Panc1 (cell line): ENCODE measurements around the gene KLHL11. TPM values are rescaled to one million over a fixed set of nuclear protein-coding genes. Genes with fewer than 3 reads are reported as not detected.

Source experiments
- ATAC-seq: fragments of 200-7000 bp; cut with Tn5 transposase; 2 replicates; pipeline ENCODE4 v1.9.1; 2020; ENCODE audit warnings: mild to moderate bottlenecking, moderate library complexity
- BruUV-seq: library from RNA; stranded (reverse); fragments of 400-500 nt; replicated peaks from 2 replicates; lab custom pipeline; 2021; lab: Mats Ljungman, UMichigan
- CTCF ChIA-PET: fragments of 300-600 bp; sonication (Branson Sonifier 250); formaldehyde crosslinking; loops from one replicate; lab custom pipeline; 2022; ENCODE audit warnings: antibody characterized with exemption; lab: Charles Lee
- POLR2A ChIA-PET: fragments of 300-600 bp; sonication (Branson Sonifier 250); formaldehyde crosslinking; loops from one replicate; lab custom pipeline; 2022; ENCODE audit warnings: antibody characterized with exemption; lab: Charles Lee
- DNase-seq: peaks from one replicate; pipeline ENCODE4 v3.0.0-alpha.2; 2010; ENCODE audit warnings: low read depth, low spot score
- H3K27ac ChIP-seq: 2 replicates; pipeline ENCODE4 v1.5.1; 2011; ENCODE audit warnings: mild to moderate bottlenecking, low read length, inconsistent platforms
- H3K27me3 ChIP-seq: fragments of 200-500 bp; sonication (Bioruptor generic); 2 replicates; pipeline ENCODE4 v1.6.0; 2014; ENCODE audit warnings: low read length, inconsistent platforms; ENCODE audit not compliant: control insufficient read depth, insufficient read depth
- H3K36me3 ChIP-seq: fragments of 200-500 bp; sonication (Bioruptor generic); 2 replicates; pipeline ENCODE4 v1.5.1; 2014; ENCODE audit warnings: inconsistent platforms, mild to moderate bottlenecking, low read length, moderate library complexity; ENCODE audit not compliant: control insufficient read depth, insufficient read depth
- H3K4me1 ChIP-seq: 2 replicates; pipeline ENCODE4 v1.5.1; 2011; ENCODE audit warnings: inconsistent platforms, mild to moderate bottlenecking, low read length, moderate library complexity; ENCODE audit not compliant: control insufficient read depth, insufficient read depth
- H3K4me3 ChIP-seq, 2 experiments: 2 replicates each; pipeline ENCODE4 v1.5.1; 2011 to 2012; ENCODE audit warnings: low read depth in 2 of 2, low read length in 2 of 2, mild to moderate bottlenecking in 2 of 2, inconsistent platforms in 1 of 2, moderate library complexity in 1 of 2
- H3K9me3 ChIP-seq: fragments of 200-500 bp; sonication (Bioruptor generic); 2 replicates; pipeline ENCODE4 v1.5.1; 2014; ENCODE audit warnings: low read depth, mild to moderate bottlenecking, inconsistent platforms, low read length, moderate library complexity; ENCODE audit not compliant: control insufficient read depth, insufficient read depth
- CTCF ChIP-seq: fragments of 450-650 bp; IDR thresholded peaks from 2 replicates; pipeline ENCODE4 v1.5.1; 2017; ENCODE audit warnings: mild to moderate bottlenecking
- POLR2AphosphoS5 ChIP-seq: IDR thresholded peaks from 2 replicates; pipeline ENCODE4 v1.6.1; 2012; ENCODE audit warnings: mild to moderate bottlenecking, low read depth, low read length, moderate library complexity
- REST ChIP-seq, 2 experiments: IDR thresholded peaks; 2 replicates each; pipeline ENCODE4 v1.6.1; 2011 to 2012; ENCODE audit warnings: low read depth in 2 of 2, control low read depth in 1 of 2, low read length in 1 of 2, mild to moderate bottlenecking in 1 of 2, moderate library complexity in 1 of 2; ENCODE audit not compliant: insufficient read depth in 1 of 2
- SIN3A ChIP-seq: IDR thresholded peaks from 2 replicates; pipeline ENCODE4 v1.6.1; 2012; ENCODE audit warnings: low read depth, mild to moderate bottlenecking, low read length, moderate library complexity, borderline replicate concordance; ENCODE audit not compliant: insufficient read depth
- TCF7L2 ChIP-seq: IDR thresholded peaks from 2 replicates; pipeline ENCODE4 v1.6.1; 2011; ENCODE audit warnings: mild to moderate bottlenecking, low read depth, low read length, inconsistent platforms
- in situ Hi-C: cut with HindIII; loops from 2 replicates; pipeline ENCODE4 v1.10.0; 2016; ENCODE audit warnings: low sequenced_read_pairs, low pct_unique_long_range_greater_than_20kb
- intact Hi-C: fragments of 100-400 bp; cut with micrococcal nuclease; formaldehyde crosslinking; loops from one replicate; pipeline ENCODE4 v1.10.0; 2022; ENCODE audit not compliant: unreplicated experiment
- total RNA-seq: library from RNA; stranded (reverse); gene quantifications from one replicate; pipeline ENCODE4 v1.2.1, GENCODE V29; 2021; ENCODE audit not compliant: unreplicated experiment

KLHL11 gene
- total RNA-seq, 1 experiment from 2014 or later = 12.5 TPM

DNA sequence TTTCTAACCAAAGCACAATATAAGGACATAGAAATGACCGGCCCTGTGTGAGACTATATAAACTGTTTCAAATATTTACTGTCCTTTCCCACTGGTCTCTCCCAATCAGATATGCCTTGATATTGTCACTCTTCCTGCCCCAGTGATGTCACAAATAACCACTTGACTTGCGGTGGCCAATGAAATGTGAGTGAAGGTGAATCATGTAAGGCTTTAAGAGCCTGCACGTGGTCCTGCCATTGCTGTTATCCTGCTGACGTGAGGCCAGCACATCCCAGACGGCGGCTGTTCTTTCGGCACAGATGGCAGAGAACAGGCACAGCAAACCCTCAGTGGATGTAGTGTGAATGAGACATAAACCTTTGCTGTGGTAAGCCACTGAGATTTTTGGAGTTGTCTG, 5.4 kb upstream of the KLHL11 start:
- Histone ChIP-seq H3K36me3 (no peaks in the 10 kb centered on the region; the same call in 1 of the 2 replicates), H3K27ac (no peak overlapping the region), H3K4me1 (no peaks in the 10 kb centered on the region), H3K9me3 (no peaks in the 10 kb centered on the region), H3K27me3 (no peaks in the 10 kb centered on the region), H3K4me3 (no peak overlapping the region)
- in situ Hi-C loops (no loop called here), intact Hi-C loops (no loop called here)
- POLR2A ChIA-PET = interaction anchor here (0.6 kb wide), 1 partner anchor 55 kb away, joined by 5 read pairs; no protein-coding TSS in a partner anchor
- DNase-seq (no peak), ATAC-seq (no peak)
- TSS peak; percentile 57 for BruUV-seq
- TF ChIP-seq CTCF (no peak), POLR2AphosphoS5 (no peak)
- CTCF ChIA-PET = no interaction called here

DNA sequence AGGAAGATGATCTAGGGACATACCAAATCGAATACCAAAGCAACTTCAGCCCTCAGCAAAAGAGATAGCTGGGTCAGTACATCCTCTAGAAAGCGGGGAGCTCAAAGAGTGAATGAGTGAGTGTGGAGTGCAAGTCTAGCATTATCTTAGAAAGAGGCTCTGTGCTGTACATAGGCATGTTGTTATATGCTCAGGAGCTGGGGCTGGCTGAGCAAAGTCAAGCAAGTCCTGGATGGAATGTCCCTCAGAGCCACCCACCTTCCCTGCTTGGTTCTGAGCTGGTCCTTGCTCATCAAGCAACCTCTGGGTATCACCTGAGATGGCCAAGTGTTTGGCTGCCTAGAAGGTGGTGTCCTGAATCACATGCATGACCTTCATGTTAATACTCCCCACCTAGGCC, 4.9 kb upstream of the KLHL11 start:
- Histone ChIP-seq H3K9me3 (no peaks in the 10 kb centered on the region), H3K4me3 (no peak overlapping the region), H3K27me3 (no peaks in the 10 kb centered on the region), H3K36me3 (no peaks in the 10 kb centered on the region; the same call in 1 of the 2 replicates), H3K4me1 (no peaks in the 10 kb centered on the region), H3K27ac (no peak overlapping the region)
- intact Hi-C loops (no loop called here), in situ Hi-C loops (no loop called here)
- TF ChIP-seq POLR2AphosphoS5 (no peak), REST (IDR thresholded peaks at IDR 0.05; ENCODE audit: insufficient read depth in 1 of 2, low read depth in 2 of 2, low read length in 1 of 2) (no peak)
- ATAC-seq (no peak), DNase-seq (no peak)
- ChIA-PET POLR2A (no interaction called here), CTCF (no interaction called here)
- no TSS peak for BruUV-seq

DNA sequence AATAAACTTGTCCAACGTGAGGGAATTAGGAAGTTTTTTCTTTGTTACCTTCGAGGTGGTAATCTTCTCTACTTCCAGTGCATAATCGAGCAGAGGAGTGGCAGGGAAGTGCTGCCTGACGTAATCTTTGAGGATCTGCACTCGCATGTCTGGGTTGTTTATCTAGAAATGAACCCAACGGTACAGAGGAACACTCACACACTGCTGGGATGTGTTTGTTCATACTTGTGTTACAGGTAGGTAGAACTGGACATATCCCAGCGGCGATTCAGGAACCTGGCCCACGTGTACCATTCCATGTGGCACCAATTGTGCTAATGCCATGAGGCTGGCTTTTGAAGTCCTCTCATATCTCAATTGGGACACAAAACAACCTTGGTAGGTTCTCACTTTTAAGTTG, 4.2 kb upstream of the KLHL11 start:
- no peak overlapping the region for H3K27ac ChIP-seq
- intact Hi-C loops = no loop called here
- H3K27me3 ChIP-seq = no peaks in the 10 kb centered on the region
- BruUV-seq = no TSS peak
- ChIA-PET CTCF (no interaction called here), POLR2A (no interaction called here)
- no peaks in the 10 kb centered on the region; the same call in none of the 2 replicates for H3K36me3 ChIP-seq
- no peaks in the 10 kb centered on the region for H3K4me1 ChIP-seq
- H3K9me3 ChIP-seq = no peaks in the 10 kb centered on the region
- in situ Hi-C loops = no loop called here
- ATAC-seq = no peak
- TF ChIP-seq REST (IDR thresholded peaks at IDR 0.05; ENCODE audit: insufficient read depth in 1 of 2, low read depth in 2 of 2, low read length in 1 of 2) (no peak), TCF7L2 (no peak), SIN3A (no peak), CTCF (no peak), POLR2AphosphoS5 (no peak)
- no peak overlapping the region for H3K4me3 ChIP-seq
- no peak for DNase-seq
